RPMI8226 (cell line): ENCODE measurements around the gene KRTAP5-2.
"Not testable (repeated sequence)": the region's sequence is repeated elsewhere in the genome, so short reads cannot be mapped to it uniquely, and the experiment has no call there.

ENCODE experiments used
- DNase-seq: peaks from one replicate; pipeline ENCODE4 v3.0.0-alpha.2; 2015

KRTAP5-2 gene, protein sequence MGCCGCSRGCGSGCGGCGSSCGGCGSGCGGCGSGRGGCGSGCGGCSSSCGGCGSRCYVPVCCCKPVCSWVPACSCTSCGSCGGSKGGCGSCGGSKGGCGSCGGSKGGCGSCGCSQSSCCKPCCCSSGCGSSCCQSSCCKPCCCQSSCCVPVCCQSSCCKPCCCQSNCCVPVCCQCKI

GRCh38 chr11:1597994-1598380 lies at the start of gene KRTAP5-2:
TSS of gene KRTAP5-2 (minus strand) at chr11:1598294. CDS start at chr11:1598250, 44 bp downstream.
- DNase-seq: no peak

GRCh38 chr11:1646540-1646939 lies 48.4 kb upstream of the KRTAP5-2 start:
- not testable (repeated sequence) for DNase-seq

- peak; percentile 21 for DNase-seq
Observed at GRCh38 chr11:1645357-1645821, 47.3 kb upstream of the KRTAP5-2 start.

DNA sequence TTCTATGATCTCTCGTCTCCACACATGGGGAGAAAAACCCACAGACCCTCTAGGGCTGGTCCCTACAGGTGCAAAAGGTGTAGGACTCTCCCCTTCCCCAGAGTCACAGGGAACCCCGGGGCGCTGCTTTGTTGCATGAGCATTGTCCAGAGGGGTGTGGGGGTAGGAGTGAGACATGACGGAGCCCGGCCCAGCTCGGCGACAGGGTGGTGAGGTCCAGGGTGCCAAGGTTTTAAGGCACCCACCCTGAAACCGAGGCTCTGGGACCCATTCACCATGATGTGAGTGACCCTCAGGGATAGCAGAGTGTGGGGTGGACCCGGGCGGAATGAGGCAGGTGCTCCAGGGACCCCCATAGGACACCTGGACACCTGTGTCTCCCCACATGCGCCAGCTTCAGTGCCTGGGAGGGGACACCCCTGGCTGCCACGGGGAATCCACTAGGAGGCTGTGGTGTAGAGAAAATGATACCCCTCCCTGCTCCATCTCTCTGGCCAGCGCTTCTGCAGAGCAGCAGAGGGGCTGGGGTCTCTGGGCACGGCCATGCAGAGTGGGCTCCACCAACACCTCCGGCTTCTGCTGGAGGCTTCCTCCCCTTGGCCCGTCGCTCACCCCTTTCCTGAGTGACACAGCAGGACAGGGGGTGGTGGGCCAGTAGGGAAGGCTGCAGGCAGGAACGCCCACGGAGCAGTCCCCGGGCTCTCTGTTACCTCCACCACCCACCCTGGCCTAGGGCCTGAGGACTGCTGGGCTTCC lies 46.7 kb upstream of the KRTAP5-2 start:
- DNase-seq: no peak

DNA sequence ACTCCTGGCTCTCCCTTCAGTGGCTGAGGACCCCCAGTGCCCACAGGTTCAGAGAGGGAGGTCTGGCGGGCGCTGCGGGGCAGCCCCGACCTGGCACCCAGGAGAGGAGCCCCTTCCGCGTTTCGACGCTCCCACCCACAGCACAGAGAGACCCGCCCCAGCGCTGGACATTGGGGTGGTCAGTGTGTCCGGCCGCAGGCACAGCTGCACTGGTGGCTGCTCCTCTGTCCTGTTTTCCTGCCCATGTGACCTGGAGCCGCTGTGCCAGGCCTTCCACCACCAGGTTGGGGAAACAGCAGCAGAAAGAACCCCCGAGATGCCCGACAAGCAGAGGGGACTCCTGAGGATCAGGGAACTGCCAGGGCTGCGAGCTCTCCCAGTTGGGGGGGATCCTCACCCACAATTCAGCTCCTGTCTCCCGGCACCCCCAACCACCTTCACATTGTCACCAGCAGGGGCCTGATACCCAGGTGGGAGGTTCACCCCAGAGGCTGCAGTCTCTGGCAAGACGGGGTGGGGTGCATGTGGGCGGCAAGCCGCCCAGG lies 45.1 kb upstream of the KRTAP5-2 start:
- no peak for DNase-seq

DNA sequence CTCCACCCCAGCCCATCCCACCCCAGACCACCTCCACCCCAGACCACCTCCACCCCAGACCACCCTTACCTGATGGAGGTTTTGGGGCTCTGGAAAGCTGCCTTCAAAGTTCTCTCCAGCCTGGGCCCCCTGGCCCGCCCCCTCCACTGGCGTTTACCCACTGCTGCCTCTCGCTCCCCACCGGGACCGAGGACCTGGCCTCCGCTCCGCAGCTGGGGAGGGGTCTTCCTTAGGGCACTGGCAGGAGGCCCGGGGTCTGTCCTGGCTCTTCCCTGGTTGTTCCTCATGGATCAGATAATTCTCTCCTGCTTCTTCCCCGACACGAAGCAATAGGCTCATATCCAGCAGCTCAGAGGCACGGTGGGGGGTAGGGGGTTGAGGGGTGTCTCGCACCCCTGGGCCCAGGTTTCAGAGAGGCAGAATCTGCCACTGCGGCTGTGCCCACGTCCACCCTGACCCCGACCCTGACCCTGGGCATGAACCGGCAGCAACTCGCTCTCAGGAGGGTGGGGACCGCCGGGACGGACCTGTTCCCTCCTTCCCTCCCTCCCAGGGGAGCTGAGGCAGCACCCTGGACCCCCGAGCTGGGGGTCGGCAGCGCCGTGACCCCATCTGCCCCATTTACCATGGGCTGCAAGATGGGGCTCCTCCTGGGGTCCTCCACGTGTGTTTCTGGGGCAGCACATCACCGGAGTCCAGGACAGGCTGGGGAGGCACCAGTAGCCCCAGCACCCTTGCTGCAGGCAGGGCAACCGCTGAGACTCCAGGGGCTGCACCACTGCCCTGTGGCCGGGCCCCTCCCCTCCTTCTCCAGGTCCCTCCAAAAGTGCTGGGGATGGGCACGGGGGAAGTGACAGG lies 44.4 kb upstream of the KRTAP5-2 start:
- DNase-seq: no peak

- no peak for DNase-seq
Observed at GRCh38 chr11:1641096-1641495, 43.0 kb upstream of the KRTAP5-2 start.

DNA sequence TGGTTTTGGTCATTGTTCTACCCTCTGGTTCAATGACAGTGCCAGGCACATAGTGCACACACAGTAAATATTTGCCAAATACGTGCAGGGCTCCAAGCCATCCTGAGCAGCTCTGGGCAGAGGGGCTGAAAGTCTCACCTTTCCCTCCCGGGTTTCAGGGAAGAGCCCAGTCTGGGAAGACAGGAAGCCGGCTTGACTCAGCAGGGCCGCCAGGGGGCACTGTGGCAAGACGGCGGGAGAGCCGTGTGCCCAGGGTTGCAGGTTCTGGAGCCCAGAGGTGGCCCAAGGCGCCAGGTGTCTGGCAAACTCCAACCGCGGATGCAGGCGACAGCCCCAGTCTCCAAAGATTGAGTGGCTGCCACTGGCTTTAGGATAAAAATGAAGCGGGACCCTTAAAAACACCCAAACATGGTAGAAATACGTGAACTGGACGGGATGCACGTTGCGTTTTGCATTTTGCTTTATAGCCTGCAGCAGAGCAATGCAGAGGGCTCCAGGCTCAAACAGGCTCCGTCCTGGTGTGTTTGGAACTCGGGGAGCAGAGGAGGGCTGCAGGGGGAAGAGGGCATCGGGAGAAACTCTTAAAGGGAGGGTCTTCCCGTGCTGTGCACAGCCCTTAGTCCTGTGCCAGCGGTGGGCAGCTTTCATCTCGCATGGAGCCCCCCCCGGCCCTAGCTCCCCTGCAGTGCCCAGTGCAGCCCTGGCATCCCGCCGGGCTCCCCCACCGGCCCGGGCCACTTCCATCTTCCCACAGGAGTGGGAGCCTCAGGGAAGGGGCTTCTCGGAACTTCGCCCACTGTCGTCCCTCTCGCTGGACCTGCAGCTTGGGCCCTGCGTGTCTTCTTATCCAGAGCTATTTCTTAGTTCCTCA lies 42.2 kb upstream of the KRTAP5-2 start:
- peak; percentile 31 for DNase-seq

GRCh38 chr11:1639666-1640065 lies 41.6 kb upstream of the KRTAP5-2 start:
- no peak for DNase-seq

- DNase-seq: no peak
Observed at GRCh38 chr11:1639102-1639620, 41.1 kb upstream of the KRTAP5-2 start.

DNA sequence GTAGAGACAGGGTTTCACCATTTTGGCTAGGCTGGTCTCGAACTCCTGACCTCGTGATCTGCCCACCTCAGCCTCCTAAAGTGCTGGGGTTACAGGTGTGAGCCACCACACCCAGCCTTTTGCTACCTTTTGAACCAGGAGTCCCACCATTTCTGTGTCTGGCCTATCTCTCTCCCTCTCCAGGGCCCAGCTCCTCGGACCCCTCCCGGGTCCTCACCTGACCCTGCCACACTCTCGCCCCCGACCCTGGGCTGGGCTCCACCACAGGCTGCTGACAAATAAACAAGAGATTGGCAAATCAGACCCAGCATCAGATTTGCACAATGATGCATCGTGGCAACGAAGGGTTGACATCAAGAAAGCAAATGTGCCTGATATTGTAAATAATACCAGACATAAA lies 40.2 kb upstream of the KRTAP5-2 start:
- DNase-seq: no peak

DNA sequence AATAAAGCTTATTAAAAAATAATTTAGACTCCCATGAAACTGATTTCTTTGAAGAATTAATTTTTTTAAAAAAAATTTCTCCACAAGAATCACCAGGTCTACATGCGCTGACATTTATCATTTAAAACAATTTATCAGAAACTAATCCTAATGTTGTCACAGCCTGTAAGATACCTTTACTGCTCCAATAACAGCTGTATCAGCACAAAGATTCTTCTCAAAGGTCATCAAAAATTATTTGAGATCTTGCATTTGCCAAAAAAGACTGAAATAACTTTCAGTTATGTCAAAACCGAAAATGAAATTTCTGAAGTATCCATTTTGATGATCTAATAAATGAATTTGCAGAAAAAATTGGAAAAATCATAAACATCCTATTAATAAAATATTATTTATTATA lies 39.5 kb upstream of the KRTAP5-2 start:
- peak; percentile 43 for DNase-seq

GRCh38 chr11:1636291-1636950 lies 38.3 kb upstream of the KRTAP5-2 start:
- no peak for DNase-seq

GRCh38 chr11:1633864-1634263 lies 35.8 kb upstream of the KRTAP5-2 start:
- DNase-seq: no peak

- DNase-seq: peak; percentile 69
Observed at GRCh38 chr11:1632053-1632714, 34.1 kb upstream of the KRTAP5-2 start.

GRCh38 chr11:1631066-1631568 lies 33.0 kb upstream of the KRTAP5-2 start:
- no peak for DNase-seq

DNA sequence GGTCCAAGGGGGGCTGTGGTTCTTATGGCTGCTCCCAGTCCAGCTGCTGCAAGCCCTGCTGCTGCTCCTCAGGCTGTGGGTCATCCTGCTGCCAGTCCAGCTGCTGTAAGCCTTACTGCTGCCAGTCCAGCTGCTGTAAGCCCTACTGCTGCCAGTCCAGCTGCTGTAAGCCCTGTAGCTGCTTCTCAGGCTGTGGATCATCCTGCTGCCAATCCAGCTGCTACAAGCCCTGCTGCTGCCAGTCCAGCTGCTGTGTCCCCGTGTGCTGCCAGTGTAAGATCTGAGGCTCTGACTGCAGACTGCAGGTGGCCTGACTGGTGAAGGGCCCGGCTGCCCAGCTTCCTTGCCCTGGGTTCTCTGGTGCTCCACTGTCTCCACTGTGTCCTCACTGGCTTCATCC lies 32.2 kb upstream of the KRTAP5-2 start:
- DNase-seq: peak; percentile 38

GRCh38 chr11:1629326-1630185 lies 31.5 kb upstream of the KRTAP5-2 start, which contains the start of gene KRTAP5-5:
TSS of gene KRTAP5-5 (plus strand) at chr11:1629775. CDS start at chr11:1629841, 66 bp downstream.
- no peak for DNase-seq
